ENCODE measurements around the gene UGGT2.
"Not testable (repeated sequence)": the region's sequence is repeated elsewhere in the genome, so short reads cannot be mapped to it uniquely, and the experiment has no call there.

Gene UGGT2, protein sequence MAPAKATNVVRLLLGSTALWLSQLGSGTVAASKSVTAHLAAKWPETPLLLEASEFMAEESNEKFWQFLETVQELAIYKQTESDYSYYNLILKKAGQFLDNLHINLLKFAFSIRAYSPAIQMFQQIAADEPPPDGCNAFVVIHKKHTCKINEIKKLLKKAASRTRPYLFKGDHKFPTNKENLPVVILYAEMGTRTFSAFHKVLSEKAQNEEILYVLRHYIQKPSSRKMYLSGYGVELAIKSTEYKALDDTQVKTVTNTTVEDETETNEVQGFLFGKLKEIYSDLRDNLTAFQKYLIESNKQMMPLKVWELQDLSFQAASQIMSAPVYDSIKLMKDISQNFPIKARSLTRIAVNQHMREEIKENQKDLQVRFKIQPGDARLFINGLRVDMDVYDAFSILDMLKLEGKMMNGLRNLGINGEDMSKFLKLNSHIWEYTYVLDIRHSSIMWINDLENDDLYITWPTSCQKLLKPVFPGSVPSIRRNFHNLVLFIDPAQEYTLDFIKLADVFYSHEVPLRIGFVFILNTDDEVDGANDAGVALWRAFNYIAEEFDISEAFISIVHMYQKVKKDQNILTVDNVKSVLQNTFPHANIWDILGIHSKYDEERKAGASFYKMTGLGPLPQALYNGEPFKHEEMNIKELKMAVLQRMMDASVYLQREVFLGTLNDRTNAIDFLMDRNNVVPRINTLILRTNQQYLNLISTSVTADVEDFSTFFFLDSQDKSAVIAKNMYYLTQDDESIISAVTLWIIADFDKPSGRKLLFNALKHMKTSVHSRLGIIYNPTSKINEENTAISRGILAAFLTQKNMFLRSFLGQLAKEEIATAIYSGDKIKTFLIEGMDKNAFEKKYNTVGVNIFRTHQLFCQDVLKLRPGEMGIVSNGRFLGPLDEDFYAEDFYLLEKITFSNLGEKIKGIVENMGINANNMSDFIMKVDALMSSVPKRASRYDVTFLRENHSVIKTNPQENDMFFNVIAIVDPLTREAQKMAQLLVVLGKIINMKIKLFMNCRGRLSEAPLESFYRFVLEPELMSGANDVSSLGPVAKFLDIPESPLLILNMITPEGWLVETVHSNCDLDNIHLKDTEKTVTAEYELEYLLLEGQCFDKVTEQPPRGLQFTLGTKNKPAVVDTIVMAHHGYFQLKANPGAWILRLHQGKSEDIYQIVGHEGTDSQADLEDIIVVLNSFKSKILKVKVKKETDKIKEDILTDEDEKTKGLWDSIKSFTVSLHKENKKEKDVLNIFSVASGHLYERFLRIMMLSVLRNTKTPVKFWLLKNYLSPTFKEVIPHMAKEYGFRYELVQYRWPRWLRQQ (N-terminal part only)

DNA sequence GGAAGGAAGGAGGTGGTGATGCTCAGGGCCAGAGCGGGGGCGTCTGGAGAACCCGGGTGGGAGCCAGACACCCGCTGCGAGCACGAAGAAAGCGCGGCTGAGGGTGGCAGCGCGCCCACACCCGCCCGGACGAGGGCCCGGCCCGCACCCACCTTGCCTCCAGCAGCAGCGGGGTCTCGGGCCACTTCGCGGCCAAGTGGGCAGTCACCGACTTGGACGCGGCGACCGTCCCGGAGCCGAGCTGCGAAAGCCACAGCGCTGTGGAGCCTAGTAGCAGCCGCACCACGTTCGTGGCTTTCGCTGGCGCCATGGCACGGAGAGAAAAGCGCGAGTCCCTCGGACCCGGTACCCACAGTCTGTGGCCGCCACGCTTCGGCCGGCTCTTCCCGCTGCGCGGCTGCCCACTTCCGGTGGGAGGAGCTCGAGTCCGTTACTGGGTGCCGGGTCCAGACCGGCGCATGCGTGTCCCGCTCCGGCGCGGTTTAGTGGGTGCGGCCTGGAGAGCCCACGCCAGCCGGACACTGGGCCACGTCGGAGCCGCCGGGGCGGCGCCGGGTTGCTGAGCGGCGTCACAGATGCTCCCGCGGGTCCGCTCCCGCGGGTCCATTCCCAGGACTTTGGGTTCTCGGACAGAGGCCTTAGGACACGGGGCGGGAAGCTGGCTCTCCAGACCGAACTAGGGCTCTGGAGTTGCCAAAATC is at the start of gene UGGT2:
Gene UGGT2 (minus strand): TSS at position 399 of the 701 bp plus-strand sequence. CDS start 89 bp downstream, at position 310.
- peak; percentile 94 for DNase-seq

DNA sequence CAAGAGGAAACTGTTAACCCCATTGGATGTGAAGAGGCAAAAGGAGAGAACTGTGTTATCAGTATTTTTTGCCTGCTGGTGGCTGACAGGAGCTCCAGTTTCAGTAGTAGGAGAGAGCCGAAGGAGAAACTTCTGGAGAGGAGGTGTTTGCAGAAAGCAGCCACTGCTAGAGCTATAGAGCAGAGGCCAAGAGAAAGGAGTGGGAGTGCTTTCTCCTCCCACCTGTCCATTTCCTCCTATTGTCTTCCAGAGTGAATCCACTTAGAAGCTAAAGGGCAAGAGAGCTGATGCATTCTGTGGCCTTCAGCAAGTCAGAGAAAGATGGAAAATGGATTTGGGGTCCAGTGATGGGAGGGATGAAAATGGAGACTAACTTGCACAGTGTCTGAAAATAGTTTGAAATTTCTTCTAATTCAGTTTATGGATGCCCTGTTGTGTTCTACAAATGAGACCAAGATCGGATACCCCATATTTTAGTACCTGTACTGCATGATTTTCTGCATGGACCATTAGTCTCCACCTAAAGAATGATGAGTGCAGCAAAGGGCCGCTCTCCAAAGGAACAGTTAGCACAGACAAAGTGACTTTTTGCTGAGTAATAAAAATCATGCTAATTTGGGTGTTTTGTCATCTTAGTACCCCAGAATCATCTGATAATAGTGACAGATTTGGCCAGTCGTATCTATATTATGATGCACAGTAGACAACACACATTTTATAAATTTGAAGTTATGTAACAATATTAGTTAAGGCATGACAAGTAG is 47.4 kb upstream of the UGGT2 start:
- no peak for DNase-seq

DNA sequence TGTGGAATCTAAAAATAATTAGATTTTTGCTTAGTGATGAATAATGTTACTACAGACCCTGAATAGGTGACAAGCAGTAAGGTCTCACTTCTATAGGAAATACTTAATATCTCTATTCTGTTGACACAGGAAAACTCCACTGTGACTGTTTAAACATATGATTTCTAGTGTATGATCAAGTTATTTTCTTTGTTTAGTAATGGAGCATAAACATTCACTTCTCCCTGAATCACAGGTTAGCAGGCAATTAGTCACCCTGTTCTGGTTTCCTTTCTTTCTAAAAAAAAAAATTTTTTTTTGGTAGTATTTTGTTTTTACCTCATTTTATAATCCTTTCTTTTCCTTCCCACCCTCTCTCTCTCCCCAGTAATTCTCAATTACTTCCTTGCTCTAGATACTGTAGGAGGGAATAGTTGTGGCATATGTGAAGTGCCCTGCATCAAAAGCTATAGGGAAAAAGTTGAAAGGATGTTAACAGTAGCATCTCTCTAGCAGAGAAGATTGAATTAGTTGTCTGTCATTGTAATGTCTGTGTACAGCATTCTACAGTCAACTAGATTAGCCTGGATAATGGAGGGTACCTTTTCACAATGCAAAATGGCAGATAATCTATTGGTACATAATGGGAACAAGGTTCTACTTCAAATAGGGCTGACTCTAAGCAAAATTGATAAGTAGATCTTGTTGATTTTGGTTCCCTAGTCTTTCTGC is 40.2 kb upstream of the UGGT2 start:
- no peak for DNase-seq

DNA sequence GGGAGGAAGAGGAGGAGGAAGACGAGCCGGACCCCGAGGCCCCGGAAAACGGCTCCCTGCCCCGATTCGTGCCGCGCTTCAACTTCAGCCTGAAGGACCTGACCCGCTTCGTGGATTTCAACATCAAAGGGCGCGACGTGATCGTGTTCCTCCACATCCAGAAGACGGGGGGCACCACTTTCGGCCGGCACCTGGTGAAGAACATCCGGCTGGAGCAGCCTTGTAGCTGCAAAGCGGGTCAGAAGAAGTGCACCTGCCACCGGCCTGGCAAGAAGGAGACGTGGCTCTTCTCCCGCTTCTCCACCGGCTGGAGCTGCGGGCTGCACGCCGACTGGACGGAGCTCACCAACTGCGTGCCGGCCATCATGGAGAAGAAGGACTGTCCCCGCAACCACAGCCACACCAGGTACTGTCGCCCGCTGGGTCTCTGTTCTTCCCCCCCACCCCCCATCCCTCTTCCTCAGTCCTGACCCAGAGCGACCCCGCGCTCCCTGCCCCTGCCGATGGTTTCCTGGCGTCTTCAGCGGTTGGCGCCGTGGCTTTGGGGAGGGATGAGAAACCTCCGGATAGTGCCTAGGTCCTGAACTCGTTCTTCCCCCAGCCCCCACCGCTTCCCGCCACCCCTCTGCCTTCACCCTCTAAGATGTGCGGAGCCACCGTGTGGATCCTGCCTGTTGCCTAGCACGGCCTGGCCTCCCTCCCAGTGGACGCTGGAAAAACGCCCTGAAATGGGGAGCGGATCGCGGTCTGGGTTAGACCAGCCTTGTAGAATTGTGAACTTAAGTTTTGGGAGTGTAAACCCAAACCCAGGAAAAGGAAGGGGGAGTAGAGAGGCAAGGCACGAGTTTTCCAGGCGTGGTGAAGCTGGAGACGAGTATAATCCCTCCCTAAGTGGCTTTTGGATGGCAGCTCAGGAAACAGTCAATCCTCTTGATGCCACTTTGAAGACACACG is 38.2 kb upstream of the UGGT2 start:
- DNase-seq = no peak

DNA sequence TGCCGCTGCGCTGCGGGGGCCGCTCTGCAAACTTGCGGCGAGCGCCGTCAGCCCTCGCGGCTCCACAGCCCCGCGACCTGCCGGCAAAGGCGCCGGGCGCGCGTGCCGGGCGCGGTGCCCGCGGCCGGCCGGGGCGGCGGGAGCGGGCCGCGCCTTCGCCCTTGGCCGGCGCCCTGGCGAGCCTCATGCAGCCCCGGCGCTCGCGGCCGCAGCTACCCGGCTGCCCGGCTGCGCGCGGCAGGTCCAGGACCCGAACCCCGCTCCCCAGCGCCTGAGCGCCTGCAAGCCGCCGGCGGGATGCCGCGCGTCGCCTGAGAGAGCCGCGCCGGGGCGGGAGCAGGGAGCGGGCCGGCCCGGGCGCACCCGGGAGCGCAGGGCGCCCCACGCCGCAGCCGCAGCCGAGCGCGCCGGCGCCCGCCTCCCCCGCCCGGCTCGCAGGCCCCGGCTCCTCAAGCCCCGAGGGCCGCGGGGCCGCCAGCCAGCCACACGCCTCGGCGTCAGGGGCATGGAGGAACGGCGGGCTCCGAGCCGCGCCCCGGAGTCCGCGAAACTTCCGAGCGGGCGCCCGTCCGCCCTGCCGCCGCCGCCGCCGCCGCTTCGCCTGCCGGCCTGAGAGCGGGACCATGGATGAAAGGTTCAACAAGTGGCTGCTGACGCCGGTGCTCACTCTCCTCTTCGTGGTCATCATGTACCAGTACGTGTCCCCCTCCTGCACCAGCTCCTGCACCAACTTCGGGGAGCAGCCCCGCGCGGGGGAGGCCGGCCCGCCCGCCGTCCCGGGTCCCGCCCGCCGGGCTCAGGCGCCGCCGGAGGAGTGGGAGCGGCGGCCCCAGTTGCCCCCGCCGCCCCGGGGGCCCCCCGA is 37.3 kb upstream of the UGGT2 start:
- peak; percentile 1 for DNase-seq

DNA sequence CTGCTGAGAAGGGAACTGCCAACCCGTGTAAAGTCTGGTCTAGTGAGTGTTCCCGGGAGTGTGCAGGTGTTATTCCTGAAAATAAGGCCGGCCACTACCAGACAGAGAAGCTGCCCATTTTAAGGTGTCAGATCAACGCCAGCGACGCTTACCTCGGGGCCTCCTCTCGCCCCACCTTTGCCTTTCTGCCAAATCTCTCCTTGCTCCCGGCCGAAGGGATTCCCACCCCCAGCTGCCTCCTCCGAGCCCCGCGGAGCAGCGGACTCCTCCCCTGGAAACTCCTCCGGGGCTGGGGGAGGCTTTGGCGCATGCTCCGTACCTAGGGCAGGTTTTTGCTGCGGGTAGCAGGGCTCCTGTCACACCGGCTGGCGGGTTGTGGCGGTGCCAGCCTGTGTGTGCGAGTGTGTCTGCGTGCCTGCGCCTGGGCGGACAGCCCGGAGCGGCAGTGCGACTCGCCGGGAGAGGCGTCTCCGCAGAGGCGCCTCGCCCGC is 36.6 kb upstream of the UGGT2 start, which contains the start of gene HS6ST3:
Gene HS6ST3 (plus strand): TSS at position 359 of the 491 bp plus-strand sequence.
- DNase-seq = peak; percentile 1

DNA sequence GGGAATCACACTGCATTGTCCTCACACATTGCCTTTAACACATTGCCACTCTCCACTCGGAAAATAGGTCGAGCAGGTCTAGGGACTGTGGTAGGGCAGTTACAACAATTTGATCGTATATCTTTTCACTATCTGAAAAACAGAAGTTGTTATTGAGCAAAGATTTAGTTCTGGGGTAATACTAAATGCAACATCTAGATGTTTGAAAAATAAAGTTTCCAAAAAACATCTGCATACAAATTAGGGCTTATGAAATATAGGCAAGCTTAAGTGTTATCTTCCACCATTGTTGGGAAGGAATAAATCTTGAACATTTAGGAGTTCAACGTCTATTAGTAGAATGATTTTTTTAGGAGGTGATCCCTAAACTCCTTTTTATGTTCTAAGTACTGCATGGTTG is 35.9 kb upstream of the UGGT2 start:
- DNase-seq = no peak

DNA sequence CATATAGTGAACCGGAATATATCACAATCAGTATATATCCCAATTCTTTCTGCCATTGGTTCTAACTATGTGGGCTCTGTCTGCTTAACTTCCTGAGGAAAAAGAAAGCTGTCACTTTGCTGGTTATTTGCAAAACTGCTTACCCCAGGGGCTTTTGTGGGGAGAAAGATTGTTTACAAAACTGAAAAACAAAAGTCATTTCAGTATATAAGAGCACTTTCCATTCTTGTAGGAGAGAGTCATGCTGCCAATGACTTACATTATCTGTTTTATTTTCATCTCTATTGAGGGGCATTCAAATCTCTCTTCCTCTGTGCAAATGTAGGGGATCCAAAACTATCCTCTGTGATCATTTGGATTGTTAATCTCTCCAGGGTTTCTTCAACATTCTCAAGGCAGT is 33.5 kb upstream of the UGGT2 start:
- DNase-seq = no peak

DNA sequence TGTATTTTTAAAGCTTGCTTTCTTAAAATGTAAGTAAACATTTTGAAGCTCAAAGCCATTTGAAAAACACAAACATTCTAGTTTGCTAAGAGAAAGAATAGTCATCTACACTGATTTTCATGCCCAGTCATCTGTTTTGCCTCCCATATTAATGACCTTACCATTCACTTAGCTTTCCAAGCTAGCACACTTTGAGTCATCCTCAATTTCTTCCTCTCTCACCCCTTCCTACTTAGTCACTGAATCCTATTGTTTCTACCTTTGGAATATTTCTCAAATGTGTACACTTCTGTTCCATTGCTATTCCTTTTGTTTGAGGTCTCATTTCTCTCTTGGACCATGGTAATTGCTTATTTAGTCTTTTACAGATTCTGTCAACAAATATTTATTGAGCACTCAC is 29.4 kb upstream of the UGGT2 start:
- no peak for DNase-seq

DNA sequence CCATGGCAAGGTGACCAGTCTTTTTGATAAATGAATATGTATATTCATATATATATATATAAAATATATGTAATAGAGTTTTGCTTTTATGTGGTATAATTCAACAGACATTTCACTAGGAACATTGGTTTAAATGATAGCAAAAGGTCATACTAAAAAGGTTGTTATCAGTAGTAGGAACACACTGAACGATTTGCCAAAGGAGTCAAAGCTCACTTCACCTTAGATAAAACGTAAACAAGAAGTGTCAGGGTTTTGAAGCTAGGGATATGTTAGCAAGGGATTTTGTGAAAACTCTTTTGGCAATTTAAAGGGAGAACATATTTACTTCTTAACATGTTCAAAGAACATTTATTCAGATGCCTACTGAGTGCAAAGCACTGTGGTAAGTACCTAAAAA is 28.7 kb upstream of the UGGT2 start:
- no peak for DNase-seq

DNA sequence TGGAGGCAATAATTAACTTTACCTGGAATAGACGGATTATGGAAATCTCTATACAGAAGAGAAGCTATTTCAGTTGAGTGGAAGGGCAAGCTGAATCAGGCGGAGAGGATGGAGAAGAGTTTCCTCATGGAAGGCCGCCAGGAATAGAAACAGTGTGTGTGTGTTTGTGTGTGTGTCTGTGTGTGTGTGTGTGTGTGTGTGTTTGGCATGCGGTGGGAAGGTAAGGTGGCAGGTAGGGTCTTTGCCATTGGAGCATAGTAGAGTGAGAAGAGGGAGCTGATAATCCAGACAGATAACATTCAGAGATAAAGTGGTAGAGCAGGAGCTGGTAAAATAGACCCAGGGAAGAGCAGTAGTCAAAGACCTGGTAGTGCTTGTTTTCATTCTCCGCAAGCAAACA is 27.5 kb upstream of the UGGT2 start:
- DNase-seq = no peak

DNA sequence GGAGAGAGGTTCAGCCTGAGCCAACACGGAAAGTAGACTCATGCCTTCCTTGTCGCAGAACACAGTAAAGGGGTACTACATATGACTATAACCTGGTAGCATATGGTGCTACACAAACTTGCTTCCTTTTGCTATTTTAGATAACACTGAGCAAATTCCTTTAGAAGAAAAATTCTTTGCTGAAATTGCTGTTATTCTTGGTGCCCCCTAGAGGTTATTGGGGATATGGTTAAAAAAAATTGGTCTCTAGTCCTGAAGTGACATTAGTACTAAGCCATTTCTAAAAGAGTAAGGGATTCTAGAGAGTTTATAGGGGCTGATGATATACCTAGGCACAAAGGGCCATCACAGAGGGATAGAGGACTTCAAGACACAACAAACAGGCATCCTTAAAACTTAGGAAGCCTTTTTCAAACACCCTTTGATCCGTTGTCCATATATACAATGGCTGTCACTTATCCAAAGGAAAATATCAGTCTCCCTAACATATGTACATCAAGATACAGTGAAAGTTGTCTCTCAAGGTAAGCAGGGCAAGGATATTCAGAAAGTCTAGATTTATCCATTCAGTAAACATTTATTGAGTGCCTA is 22.8 kb upstream of the UGGT2 start:
- DNase-seq = no peak

DNA sequence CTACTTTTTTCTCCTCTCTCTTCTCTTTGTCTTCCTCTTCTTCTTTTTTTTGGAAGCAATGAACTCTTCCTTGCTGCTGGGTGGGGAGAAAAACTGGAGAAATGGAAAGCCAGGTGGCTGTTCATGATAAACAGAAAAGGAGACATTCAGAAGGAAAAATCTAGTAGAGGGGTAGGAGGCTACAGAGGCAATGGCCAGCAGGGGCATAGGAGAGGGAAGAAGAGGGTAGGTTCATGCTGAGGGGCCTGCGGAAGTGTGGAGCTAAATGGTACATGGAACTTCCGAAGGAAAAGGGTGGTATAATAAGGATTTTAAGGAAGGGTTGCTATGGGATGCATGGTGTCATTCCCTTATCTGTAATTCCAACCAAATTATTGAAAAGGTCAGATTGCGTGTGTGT is 19.2 kb upstream of the UGGT2 start:
- DNase-seq = no peak

DNA sequence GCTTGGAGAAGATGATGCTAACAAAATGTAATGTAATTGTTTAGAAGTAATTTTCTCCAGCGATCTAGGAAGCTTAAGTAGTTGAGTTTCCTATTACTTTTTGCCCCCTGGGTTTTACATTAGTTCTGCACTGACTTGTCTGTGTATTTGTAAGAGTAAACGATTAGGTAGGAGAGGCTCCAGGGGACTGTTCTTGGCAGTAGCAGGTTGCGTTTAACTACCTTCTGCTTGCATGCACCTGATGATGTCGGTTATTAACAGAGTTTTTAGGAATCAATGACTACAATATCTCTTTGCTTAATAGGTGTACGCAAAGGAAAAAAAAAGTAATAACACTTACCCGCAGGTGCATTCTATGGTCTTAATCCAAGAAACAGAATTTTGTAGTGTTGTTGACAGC is 18.3 kb upstream of the UGGT2 start:
- no peak for DNase-seq

DNA sequence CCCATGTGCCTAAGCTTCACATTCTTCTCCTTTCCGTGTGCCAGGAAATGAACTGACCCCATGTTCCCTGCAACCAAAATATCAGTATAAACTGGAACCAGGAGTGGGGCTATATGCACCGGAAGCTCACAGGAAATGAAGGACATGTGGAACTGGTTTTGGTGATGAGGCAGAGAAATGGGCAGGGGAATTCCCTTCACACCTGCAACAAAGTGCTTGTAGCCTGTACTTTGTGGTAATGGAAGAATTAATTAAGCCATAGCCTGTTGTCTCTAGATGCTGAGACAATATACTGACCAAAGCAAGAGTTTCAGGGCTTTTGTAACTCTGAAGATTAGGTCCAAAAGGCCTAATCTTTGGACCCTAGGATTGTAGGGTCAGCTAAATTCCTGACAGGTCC is 15.5 kb upstream of the UGGT2 start:
- no peak for DNase-seq

DNA sequence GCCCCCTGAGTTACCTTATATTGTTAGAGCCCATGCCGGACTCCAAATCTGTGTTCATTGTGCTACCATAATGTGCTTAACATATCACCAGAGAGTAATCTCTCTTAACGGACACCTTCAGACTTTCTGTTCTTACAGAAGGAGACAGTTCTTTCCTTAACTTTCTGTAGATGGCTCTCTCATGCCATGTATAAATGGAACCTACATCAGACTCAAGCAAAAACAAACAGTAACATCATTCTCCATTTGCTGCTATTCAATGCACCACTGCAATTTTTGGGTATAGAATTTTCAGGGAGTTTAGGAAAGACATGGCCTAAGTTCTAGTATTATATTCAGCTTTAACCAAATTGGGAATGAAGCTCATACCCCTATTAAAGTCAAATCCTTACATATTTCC is 12.6 kb upstream of the UGGT2 start:
- no peak for DNase-seq

DNA sequence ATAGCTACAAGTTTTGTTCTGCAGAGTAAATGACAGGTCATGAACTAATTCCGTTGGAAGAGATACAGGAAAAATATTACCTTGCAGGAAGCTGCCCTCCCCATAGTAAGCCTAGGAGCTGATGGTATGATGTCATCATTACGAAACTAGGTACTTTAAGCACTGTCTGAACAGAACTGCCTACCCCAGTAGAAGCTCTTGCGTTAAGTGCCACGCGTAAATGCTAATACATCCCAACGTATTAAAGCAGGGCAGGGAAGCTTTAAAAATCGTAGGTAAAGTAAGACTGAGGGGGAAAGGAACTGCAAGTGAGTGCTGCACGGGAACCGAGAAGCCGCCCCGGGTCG is 572 bp downstream of the UGGT2 start:
- DNase-seq = peak; percentile 57

DNA sequence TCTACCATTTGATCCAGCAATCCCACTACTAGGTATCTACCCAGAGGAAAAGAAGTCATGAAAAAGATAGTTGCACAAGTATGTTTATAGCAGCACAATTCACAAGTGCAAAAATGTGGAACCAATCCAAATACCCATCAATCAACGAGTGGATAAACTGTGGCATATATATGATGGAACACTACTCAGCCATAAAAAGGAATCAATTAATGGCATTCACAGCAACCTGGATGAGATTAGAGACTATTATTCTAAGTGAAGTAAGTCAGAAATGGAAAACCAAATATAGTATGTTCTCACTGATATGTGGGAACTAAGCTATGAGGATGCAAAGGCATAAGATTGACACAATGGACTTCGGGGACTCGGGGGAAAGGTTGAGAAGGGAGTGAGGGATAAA is 1.3 kb downstream of the UGGT2 start:
- not testable (repeated sequence) for DNase-seq

All from fibroblast of upper back skin (primary cell).